Suprapubic skin (tissue), 4 donors: ENCODE data around the gene RTBDN. TPM values are rescaled to one million over a fixed set of nuclear protein-coding genes. Genes with fewer than 3 reads are reported as not detected.
"Not testable (repeated sequence)": the region's sequence is repeated elsewhere in the genome, so short reads cannot be mapped to it uniquely, and the experiment has no call there.

ENCODE experiments used
- DNase-seq, 2 donors: peaks; one replicate each; pipeline ENCODE4 v3.0.0-alpha.2; 2019; ENCODE audit warnings: low spot score in 2 of 2
- H3K27ac ChIP-seq: fragments of 200-600 bp; sonication (generic); one replicate; pipeline ENCODE4 v1.5.1; 2019
- H3K27me3 ChIP-seq: fragments of 200-600 bp; sonication (generic); one replicate; pipeline ENCODE4 v1.5.1; 2019
- H3K36me3 ChIP-seq: fragments of 200-600 bp; sonication (generic); one replicate; pipeline ENCODE4 v1.5.1; 2019
- H3K4me1 ChIP-seq: fragments of 200-600 bp; sonication (generic); one replicate; pipeline ENCODE4 v1.5.1; 2019
- H3K4me3 ChIP-seq: fragments of 200-600 bp; sonication (generic); one replicate; pipeline ENCODE4 v1.5.1; 2019; ENCODE audit warnings: mild to moderate bottlenecking
- H3K9me3 ChIP-seq: fragments of 200-600 bp; sonication (generic); one replicate; pipeline ENCODE4 v1.5.1; 2019
- EP300 ChIP-seq: sonication (generic); formaldehyde crosslinking; IDR thresholded peaks from one replicate; pipeline ENCODE4 v1.6.1; 2017; ENCODE audit warnings: antibody characterized with exemption
- POLR2A ChIP-seq, 2 donors: fragments of 450-650 bp; IDR thresholded peaks; one replicate each; pipeline ENCODE4 v1.6.1; 2017; ENCODE audit warnings: antibody characterized with exemption in 2 of 2, mild to moderate bottlenecking in 2 of 2, moderate library complexity in 2 of 2
- POLR2AphosphoS5 ChIP-seq, 3 donors: sonication (generic); formaldehyde crosslinking; IDR thresholded peaks; one replicate each; pipeline ENCODE4 v1.6.1; 2017; ENCODE audit warnings: antibody characterized with exemption in 3 of 3
- WGBS: methylation state at CpG from one replicate; pipeline ENCODE4 v1.1.5; 2018; 5-methylcytosine and 5-hydroxymethylcytosine counted together
- total RNA-seq, 4 donors: library from RNA; depleted of rRNA; stranded (reverse); fragments of >200 nt; gene quantifications; one replicate each; pipeline ENCODE4 v1.1.0, GENCODE V29; 2016
- TF ChIP-seq, protein P1 (sequence below), 2 donors: fragments of 200-600 bp in 1 of 2; fragments of 450-650 bp in 1 of 2; sonication (generic) in 1 of 2; IDR thresholded peaks; one replicate each; pipeline ENCODE4 v1.5.1; 2016 to 2019; ENCODE audit warnings: antibody characterized with exemption in 2 of 2, mild to moderate bottlenecking in 1 of 2, moderate library complexity in 1 of 2

RTBDN gene
- total RNA-seq, 4 donors from 2014 or later, result not detected

DNA sequence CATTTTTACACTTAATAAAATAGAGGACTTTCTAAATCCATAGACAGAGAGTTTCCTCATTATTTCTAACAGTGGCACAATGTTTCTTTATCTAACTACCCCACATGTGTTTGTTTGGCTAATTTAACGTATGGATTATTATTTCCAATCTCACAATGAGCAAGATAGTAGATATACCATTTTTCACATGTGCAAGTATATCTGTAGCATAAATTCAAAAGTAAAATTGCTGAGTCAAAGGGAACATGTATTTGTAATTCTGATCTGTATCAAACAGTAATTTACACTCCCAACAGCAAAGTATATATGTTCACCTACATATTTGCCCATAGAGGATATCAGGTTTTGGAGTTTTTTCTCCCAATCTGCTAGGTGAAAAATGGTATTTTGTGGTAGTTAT is 22.3 kb upstream of the RTBDN start:
- no peak for TF ChIP-seq POLR2AphosphoS5 (IDR thresholded peaks at IDR 0.05)
- TF ChIP-seq, protein P1, sequence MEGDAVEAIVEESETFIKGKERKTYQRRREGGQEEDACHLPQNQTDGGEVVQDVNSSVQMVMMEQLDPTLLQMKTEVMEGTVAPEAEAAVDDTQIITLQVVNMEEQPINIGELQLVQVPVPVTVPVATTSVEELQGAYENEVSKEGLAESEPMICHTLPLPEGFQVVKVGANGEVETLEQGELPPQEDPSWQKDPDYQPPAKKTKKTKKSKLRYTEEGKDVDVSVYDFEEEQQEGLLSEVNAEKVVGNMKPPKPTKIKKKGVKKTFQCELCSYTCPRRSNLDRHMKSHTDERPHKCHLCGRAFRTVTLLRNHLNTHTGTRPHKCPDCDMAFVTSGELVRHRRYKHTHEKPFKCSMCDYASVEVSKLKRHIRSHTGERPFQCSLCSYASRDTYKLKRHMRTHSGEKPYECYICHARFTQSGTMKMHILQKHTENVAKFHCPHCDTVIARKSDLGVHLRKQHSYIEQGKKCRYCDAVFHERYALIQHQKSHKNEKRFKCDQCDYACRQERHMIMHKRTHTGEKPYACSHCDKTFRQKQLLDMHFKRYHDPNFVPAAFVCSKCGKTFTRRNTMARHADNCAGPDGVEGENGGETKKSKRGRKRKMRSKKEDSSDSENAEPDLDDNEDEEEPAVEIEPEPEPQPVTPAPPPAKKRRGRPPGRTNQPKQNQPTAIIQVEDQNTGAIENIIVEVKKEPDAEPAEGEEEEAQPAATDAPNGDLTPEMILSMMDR (IDR thresholded peaks at IDR 0.05), result no peak
- no peak for TF ChIP-seq EP300
- TF ChIP-seq POLR2A (IDR thresholded peaks at IDR 0.05), result no peak
- Histone ChIP-seq H3K4me3 (no peak overlapping the region), H3K36me3 (no peaks in the 10 kb centered on the region), H3K9me3 (no peaks in the 10 kb centered on the region), H3K4me1 (no peaks in the 10 kb centered on the region), H3K27me3 (no peaks in the 10 kb centered on the region), H3K27ac (no peak overlapping the region)
- WGBS, result 74% methylated on average over 1 of the region's 1 CpG
- no peak for DNase-seq

DNA sequence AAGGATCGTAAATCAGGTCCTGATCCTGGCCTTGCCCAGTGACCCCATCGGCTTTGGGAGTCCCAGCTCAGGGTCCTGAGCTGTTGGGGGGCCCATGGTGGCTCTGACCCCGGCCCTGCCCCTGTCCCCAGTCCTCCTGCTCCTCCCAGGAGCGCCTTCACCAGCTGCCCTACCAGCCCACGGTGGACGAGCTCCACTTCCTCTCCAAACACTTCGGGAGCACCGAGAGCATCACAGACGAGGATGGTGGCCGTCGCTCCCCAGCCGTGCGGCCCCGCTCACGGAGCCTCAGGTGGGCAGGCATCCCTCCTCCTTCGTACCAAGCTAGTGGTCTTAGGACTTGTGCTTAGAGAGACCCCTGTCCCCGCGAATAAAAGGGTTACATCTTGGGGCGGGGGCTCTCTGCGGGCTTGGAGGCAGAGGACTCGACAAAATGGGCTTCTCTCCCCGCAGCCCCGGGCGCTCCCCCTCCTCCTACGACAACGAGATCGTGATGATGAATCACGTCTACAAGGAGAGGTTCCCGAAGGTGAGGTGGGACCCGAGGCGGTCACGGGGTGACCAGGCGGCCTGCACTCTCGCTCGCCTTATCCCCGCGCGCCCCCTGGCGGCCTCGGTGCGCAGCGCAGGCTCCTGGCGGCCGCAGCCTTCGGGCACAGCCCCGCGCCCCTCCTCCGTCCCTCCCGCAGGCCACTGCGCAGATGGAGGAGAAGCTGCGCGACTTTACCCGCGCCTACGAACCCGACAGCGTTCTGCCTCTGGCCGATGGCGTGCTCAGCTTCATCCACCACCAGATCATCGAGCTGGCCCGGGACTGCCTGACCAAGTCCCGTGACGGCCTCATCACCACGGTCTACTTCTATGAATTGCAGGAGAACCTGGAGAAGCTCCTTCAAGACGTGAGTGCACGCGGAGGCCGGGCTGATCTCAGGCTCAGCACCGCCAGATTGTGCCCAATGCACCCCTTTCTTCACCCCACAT is 13.1 kb upstream of the RTBDN start:
- Histone ChIP-seq H3K9me3 (no peaks in the 10 kb centered on the region), H3K4me1 (peaks cover 8% of the 10 kb centered on the region), H3K27me3 (peaks cover 30% of the 10 kb centered on the region), H3K27ac (no peak overlapping the region), H3K36me3 (no peaks in the 10 kb centered on the region), H3K4me3 (peak overlapping the region; percentile 31)
- TF ChIP-seq, protein P1 (IDR thresholded peaks at IDR 0.05), result peak; percentile 91 to 100
- TF ChIP-seq EP300, result no peak
- peak; percentile 87 to 89 for DNase-seq
- 7% methylated on average over 56 of the region's 69 CpGs for WGBS

DNA sequence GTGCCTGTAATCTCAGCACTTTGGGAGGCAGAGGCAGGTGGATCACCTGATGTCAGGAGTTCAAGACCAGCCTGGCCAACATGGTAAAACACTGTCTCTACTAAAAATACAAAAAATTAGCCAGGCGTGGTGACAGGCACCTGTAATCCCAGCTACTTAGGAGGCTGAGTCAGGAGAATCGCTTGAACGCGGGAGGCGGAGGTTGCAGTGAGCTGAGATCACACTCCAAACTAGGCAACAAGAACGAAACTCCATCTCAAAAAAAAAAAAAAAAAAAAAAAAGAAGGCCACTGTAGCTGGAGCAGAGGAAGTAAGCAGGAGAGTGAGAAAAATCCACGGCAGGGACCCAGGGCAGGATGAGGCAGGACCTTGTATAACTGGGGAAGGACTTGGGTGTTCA is 12.2 kb upstream of the RTBDN start:
- H3K36me3 ChIP-seq, H3K9me3 ChIP-seq, DNase-seq, H3K4me1 ChIP-seq, H3K4me3 ChIP-seq, H3K27ac ChIP-seq: not testable (repeated sequence)
- H3K27me3 ChIP-seq, result peaks cover 38% of the 10 kb centered on the region
- 84% methylated on average over 7 of the region's 7 CpGs for WGBS

DNA sequence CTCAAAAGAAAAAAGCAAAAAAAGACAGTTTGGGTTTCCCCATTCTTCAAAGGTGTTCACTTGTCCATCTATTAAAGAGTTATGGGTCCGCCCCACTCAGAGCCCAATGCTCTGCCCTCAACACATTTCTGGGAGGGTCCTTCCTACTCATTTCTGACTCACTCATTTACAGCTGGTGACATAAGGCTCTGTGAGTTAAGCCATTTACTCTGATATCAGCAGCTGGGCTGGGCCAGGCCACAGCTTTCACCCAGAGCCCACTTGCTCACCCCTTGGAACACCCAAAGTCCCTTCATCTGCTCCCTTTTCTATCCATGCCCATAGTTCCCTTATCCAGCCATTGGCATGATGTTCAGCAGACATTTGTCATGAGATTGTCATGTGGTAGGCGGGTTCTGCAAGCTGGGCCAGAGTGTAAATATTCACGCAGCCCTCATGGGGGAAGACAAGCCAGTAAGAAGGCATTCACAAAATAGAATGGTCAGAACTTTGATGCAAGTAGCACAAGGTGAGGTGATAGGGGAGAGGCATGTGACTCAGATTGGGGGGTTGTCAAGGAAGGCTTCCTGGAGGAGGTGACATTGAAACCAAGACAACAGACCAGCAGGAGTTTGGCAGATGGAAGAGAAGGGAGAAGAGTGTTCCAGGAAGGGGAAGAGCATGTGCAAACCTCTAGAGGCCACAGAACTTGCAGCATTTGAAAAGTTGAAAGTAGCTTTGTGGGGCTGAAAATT is 9.8 kb upstream of the RTBDN start:
- 93% methylated on average over 3 of the region's 3 CpGs for WGBS
- DNase-seq, result no peak
- no peak overlapping the region for H3K27ac ChIP-seq
- H3K4me3 ChIP-seq, result no peak overlapping the region
- peaks cover 15% of the 10 kb centered on the region for H3K4me1 ChIP-seq
- no peaks in the 10 kb centered on the region for H3K36me3 ChIP-seq
- TF ChIP-seq POLR2A (IDR thresholded peaks at IDR 0.05), result no peak
- TF ChIP-seq, protein P1 (IDR thresholded peaks at IDR 0.05), result no peak
- no peak for TF ChIP-seq EP300
- no peak for TF ChIP-seq POLR2AphosphoS5 (IDR thresholded peaks at IDR 0.05)
- H3K9me3 ChIP-seq, result no peaks in the 10 kb centered on the region
- peaks cover 61% of the 10 kb centered on the region for H3K27me3 ChIP-seq

DNA sequence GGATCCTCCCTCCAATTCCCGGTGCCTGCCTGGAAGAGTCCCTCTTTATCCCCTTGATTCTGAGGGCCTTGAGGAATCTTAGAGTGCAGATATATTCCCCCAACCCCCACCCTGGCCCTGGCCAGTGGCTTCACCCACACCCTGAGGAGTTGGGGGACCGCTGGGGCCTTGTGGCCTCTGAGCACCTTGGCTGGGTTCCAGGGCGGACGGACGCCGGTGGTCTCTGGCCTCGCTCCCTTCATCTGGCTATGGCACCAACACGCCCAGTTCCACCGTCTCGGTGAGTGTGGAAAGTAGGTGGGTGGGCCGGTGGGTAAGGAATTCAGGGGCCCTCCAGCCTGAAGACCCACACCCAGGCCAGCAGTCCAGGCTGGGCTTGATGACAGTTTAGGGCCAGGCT is 8.9 kb upstream of the RTBDN start:
- Histone ChIP-seq H3K9me3 (no peaks in the 10 kb centered on the region), H3K4me3 (no peak overlapping the region), H3K27me3 (peaks cover 68% of the 10 kb centered on the region), H3K4me1 (peaks cover 22% of the 10 kb centered on the region), H3K27ac (no peak overlapping the region), H3K36me3 (no peaks in the 10 kb centered on the region)
- 81% methylated on average over 11 of the region's 11 CpGs for WGBS
- TF ChIP-seq EP300, result no peak
- TF ChIP-seq POLR2A (IDR thresholded peaks at IDR 0.05), result no peak
- TF ChIP-seq, protein P1 (IDR thresholded peaks at IDR 0.05), result no peak
- no peak for TF ChIP-seq POLR2AphosphoS5 (IDR thresholded peaks at IDR 0.05)
- no peak for DNase-seq
